Astrocyte (in vitro differentiated cells and primary cell): ENCODE measurements around the gene LDAH. TPM values are rescaled to one million over a fixed set of nuclear protein-coding genes. Genes with fewer than 3 reads are reported as not detected.
A peak's percentile ranks its signal among the peaks of the same experiment; 100 is the strongest.

Experiments
- DNase-seq: peaks from one replicate; pipeline ENCODE4 v3.0.0-alpha.2; 2010; ENCODE audit warnings: low read depth
- FAIRE-seq: peaks from 2 replicates; lab custom pipeline; 2011; peaks lifted over from hg19 to GRCh38; lab: Jason Lieb, UNC
- H2AFZ ChIP-seq: 2 replicates; pipeline ENCODE4 v1.6.0; 2012; ENCODE audit warnings: low read depth, low read length, inconsistent platforms
- H3K27ac ChIP-seq: 2 replicates; pipeline ENCODE4 v1.5.1; 2011; ENCODE audit warnings: low read depth, low read length, inconsistent platforms
- H3K27me3 ChIP-seq: 2 replicates; pipeline ENCODE4 v1.6.0; 2011; ENCODE audit warnings: low read length, inconsistent platforms; ENCODE audit not compliant: insufficient read depth
- H3K36me3 ChIP-seq: 2 replicates; pipeline ENCODE4 v1.5.1; 2011; ENCODE audit warnings: low read length, inconsistent platforms; ENCODE audit not compliant: insufficient read depth
- H3K4me1 ChIP-seq: 2 replicates; pipeline ENCODE4 v1.5.1; 2011; ENCODE audit warnings: low read length, inconsistent platforms; ENCODE audit not compliant: insufficient read depth
- H3K4me2 ChIP-seq: 2 replicates; pipeline ENCODE4 v1.6.0; 2012; ENCODE audit warnings: low read length, inconsistent platforms
- H3K4me3 ChIP-seq: 2 replicates; pipeline ENCODE4 v1.5.1; 2011; ENCODE audit warnings: low read depth, mild to moderate bottlenecking, low read length, inconsistent platforms; ENCODE audit not compliant: insufficient read depth
- H3K79me2 ChIP-seq: 2 replicates; pipeline ENCODE4 v1.6.0; 2012; ENCODE audit warnings: mild to moderate bottlenecking, low read length, inconsistent platforms; ENCODE audit not compliant: insufficient read depth
- H3K9ac ChIP-seq: 2 replicates; pipeline ENCODE4 v1.6.0; 2012; ENCODE audit warnings: mild to moderate bottlenecking, low read length, inconsistent platforms
- H3K9me3 ChIP-seq: 2 replicates; pipeline ENCODE4 v1.5.1; 2012; ENCODE audit warnings: low read depth, mild to moderate bottlenecking, low read length, inconsistent platforms; ENCODE audit not compliant: insufficient read depth
- H4K20me1 ChIP-seq: 2 replicates; pipeline ENCODE4 v1.6.0; 2012; ENCODE audit warnings: low read length, inconsistent platforms; ENCODE audit not compliant: insufficient read depth
- H3K27ac Mint-ChIP-seq: one replicate; pipeline ENCODE4 v1.8.0; 2021; ENCODE audit warnings: mild to moderate bottlenecking, mixed read lengths; ENCODE audit not compliant: unreplicated experiment
- H3K27me3 Mint-ChIP-seq: one replicate; pipeline ENCODE4 v1.8.0; 2021; ENCODE audit warnings: low read depth, mixed read lengths; ENCODE audit not compliant: unreplicated experiment
- H3K36me3 Mint-ChIP-seq: one replicate; pipeline ENCODE4 v1.8.0; 2021; ENCODE audit warnings: low read depth, mixed read lengths; ENCODE audit not compliant: unreplicated experiment
- H3K4me1 Mint-ChIP-seq: one replicate; pipeline ENCODE4 v1.8.0; 2021; ENCODE audit warnings: low read depth, mixed read lengths; ENCODE audit not compliant: unreplicated experiment
- H3K4me3 Mint-ChIP-seq: one replicate; pipeline ENCODE4 v1.8.0; 2021; ENCODE audit warnings: mild to moderate bottlenecking, moderate library complexity, mixed read lengths; ENCODE audit not compliant: unreplicated experiment
- H3K9me3 Mint-ChIP-seq: one replicate; pipeline ENCODE4 v1.8.0; 2021; ENCODE audit warnings: mild to moderate bottlenecking, mixed read lengths; ENCODE audit not compliant: unreplicated experiment
- CTCF ChIP-seq: IDR thresholded peaks from 2 replicates; pipeline ENCODE4 v1.5.1; 2011; ENCODE audit warnings: low read depth, mild to moderate bottlenecking, inconsistent platforms, low read length, moderate library complexity; ENCODE audit not compliant: insufficient read depth
- EZH2 ChIP-seq: IDR thresholded peaks from 2 replicates; pipeline ENCODE4 v1.6.1; 2012; ENCODE audit warnings: mild to moderate bottlenecking, low read length, inconsistent platforms; ENCODE audit not compliant: insufficient read depth
- total RNA-seq: library from RNA; stranded (reverse); gene quantifications from 2 replicates; pipeline ENCODE4 v1.2.1, GENCODE V29; 2021

The LDAH gene
- total RNA-seq, 1 donor from 2014 or later: 19.3 TPM

- peak overlapping the region; percentile 60 for H2AFZ ChIP-seq
- peaks cover 71% of the 10 kb centered on the region for H3K27me3 Mint-ChIP-seq
- DNase-seq (no peak), FAIRE-seq (no peak)
- H3K36me3 Mint-ChIP-seq: no peaks in the 10 kb centered on the region
- H3K27me3 ChIP-seq: peaks cover 92% of the 10 kb centered on the region
- H3K4me3 ChIP-seq: peak overlapping the region; percentile 48
- no peak overlapping the region for H3K27ac Mint-ChIP-seq
- peak overlapping the region; percentile 76 for H3K4me3 Mint-ChIP-seq
- peak overlapping the region; percentile 82 for H3K4me2 ChIP-seq
- H3K27ac ChIP-seq: no peak overlapping the region
- H3K79me2 ChIP-seq: no peaks in the 10 kb centered on the region
- peaks cover 2% of the 10 kb centered on the region for H3K4me1 Mint-ChIP-seq
- no peak for TF ChIP-seq CTCF
- TF ChIP-seq EZH2: peak; percentile 87
- no peaks in the 10 kb centered on the region for H3K36me3 ChIP-seq
- H3K9me3 Mint-ChIP-seq: peaks cover 6% of the 10 kb centered on the region
- H3K9ac ChIP-seq: no peak overlapping the region
- H3K4me1 ChIP-seq: peaks cover 6% of the 10 kb centered on the region
- peaks cover 16% of the 10 kb centered on the region for H4K20me1 ChIP-seq
- no peaks in the 10 kb centered on the region for H3K9me3 ChIP-seq
These were observed 155.1 kb downstream of the LDAH start for GRCh38 chr2:20667531-20668401.

- Histone ChIP-seq H3K4me1 (peaks cover 6% of the 10 kb centered on the region), H3K4me2 (peak overlapping the region; percentile 82), H3K79me2 (no peaks in the 10 kb centered on the region), H4K20me1 (peaks cover 16% of the 10 kb centered on the region), H3K9ac (no peak overlapping the region), H3K27me3 (peaks cover 92% of the 10 kb centered on the region), H3K9me3 (no peaks in the 10 kb centered on the region), H3K36me3 (no peaks in the 10 kb centered on the region), H3K27ac (no peak overlapping the region), H3K4me3 (peak overlapping the region; percentile 48), H2AFZ (peak overlapping the region; percentile 60)
- Mint-ChIP-seq H3K27ac (no peak overlapping the region), H3K36me3 (no peaks in the 10 kb centered on the region), H3K9me3 (peaks cover 6% of the 10 kb centered on the region), H3K4me3 (no peak overlapping the region), H3K4me1 (peaks cover 2% of the 10 kb centered on the region), H3K27me3 (peaks cover 71% of the 10 kb centered on the region)
- DNase-seq (no peak), FAIRE-seq (no peak)
- TF ChIP-seq EZH2 (no peak), CTCF (no peak)
These were observed 155.8 kb downstream of the LDAH start for GRCh38 chr2:20667151-20667530.
